ENCODE results near the gene KYNU.

DNA sequence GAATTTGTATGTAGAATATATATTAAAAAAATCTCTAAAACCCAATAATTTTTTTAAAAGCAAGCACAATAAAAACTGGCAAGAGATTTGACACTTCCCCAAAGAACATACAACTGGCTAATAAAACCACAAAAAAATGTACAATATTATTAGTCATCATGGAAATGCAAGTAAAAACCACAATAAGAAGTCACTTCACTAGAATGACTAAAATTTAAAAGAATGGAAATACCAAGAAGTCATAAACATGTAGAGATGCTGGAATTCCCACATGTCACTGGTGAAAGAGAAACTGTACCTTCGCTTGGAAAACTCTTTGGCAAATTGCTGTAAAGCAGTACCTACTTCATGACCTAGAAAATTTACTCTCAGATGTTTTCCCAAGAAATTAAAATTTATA lies 43.4 kb upstream of the KYNU start:
- TF ChIP-seq, protein P1, sequence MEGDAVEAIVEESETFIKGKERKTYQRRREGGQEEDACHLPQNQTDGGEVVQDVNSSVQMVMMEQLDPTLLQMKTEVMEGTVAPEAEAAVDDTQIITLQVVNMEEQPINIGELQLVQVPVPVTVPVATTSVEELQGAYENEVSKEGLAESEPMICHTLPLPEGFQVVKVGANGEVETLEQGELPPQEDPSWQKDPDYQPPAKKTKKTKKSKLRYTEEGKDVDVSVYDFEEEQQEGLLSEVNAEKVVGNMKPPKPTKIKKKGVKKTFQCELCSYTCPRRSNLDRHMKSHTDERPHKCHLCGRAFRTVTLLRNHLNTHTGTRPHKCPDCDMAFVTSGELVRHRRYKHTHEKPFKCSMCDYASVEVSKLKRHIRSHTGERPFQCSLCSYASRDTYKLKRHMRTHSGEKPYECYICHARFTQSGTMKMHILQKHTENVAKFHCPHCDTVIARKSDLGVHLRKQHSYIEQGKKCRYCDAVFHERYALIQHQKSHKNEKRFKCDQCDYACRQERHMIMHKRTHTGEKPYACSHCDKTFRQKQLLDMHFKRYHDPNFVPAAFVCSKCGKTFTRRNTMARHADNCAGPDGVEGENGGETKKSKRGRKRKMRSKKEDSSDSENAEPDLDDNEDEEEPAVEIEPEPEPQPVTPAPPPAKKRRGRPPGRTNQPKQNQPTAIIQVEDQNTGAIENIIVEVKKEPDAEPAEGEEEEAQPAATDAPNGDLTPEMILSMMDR (IDR thresholded peaks at IDR 0.05), result no peak
- TF ChIP-seq POLR2A (IDR thresholded peaks at IDR 0.05), result no peak
